HG02938 (cell line): ENCODE data around the gene TTLL8.

Source experiments
- ATAC-seq: cut with Tn5 transposase; IDR thresholded peaks from one replicate; pipeline ENCODE4 v1.9.1; 2021; ENCODE audit warnings: mild to moderate bottlenecking, moderate library complexity; ENCODE audit not compliant: unreplicated experiment

TTLL8 gene

DNA sequence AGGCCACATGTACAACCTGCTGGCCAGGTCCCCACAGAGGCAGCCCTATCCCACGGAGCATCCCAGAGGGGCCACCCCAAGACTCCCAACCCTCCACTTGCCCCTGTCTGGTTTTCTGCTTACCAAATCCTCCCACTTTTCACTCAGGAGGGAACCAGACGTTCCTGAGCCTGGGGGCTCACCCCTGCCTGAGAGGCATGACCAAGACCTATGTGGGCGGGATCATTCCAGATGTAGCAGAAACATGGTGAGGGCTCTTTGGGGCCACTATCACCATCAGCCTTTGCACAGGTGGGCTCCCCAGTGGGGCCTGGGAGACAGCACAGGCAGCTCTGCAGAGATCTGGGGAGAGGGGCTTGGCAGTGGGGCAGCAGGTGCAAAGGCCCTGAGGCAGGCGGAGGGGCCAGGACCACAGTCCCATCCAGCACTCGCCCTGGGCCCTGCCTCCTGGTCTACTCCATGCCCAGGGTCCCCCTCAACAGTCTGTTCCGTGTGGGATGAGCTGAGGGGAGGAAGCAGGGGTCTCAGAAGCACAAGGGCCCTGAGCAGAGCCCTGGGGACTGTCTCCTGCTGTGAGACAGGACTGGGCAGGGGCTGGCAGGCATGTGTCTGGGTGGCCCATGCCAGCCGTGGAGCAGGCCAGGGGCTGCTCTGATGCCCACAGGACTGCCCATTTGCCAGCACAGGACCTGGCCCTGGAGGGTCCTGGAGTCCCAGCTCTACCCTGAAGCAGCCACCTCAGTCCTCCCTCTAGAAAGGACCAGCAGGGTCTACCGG is 88.2 kb downstream of the TTLL8 start:
- no peak for ATAC-seq

DNA sequence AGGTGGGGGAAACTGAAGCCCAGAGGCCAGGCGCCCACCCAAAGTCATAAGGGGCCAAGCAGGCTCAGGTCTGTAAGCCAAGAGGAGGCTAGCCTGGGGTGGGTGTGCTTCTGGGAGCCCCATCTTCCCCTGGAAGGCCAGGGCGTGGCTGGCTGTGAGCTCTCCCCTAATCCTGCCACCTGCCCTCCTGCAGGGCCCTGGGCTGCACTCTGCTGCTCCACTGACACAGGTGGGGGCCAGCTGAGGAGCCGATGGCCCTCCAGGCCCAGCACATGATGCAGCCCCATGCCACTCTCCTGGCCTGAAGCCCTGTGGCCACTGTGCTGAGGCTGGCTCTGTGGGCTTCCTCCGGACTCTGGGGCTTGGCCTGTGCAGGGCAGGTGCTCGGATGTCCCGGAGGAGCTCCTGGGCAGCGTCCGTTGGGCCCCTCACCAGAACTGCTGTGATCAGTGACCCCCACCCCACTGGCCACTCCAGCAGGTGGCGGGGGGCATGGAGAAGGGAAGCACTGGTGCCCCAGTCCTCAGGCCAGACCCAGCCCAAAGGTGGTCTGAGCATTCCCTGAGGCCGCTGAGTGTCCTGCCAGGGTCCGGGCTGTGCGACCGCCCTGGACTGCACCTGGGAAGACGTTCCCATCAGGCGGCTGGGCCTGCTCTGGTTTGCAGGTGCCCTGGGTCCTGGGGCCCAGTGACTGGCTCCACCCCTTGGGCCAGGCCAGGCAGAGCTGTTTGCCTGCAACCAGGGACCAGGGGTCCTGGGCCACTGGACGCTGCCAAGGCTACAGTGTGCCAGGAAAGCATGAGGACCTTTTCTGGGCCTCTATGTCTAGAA is 89.1 kb downstream of the TTLL8 start:
- ATAC-seq, result no peak
